ENCODE data around the gene ABCA5. TPM values are rescaled to one million over a fixed set of nuclear protein-coding genes. Genes with fewer than 3 reads are reported as not detected.

Gene ABCA5
- total RNA-seq, 6 donors from 2014 or later: 10.5 to 62.4 (median 23.1) TPM

- TF ChIP-seq POLR2A (IDR thresholded peaks at IDR 0.05) (no peak), CTCF (IDR thresholded peaks at IDR 0.05) (no peak), POLR2AphosphoS5 (IDR thresholded peaks at IDR 0.05) (no peak), EP300 (IDR thresholded peaks at IDR 0.05) (no peak)
- Histone ChIP-seq H3K9me3 (no peaks in the 10 kb centered on the region), H3K27ac (no peak overlapping the region), H3K36me3 (no peaks in the 10 kb centered on the region), H3K4me1 (peaks cover 0 to 8% (median 5%) of the 10 kb centered on the region in 4 donors), H3K27me3 (no peaks in the 10 kb centered on the region), H3K4me3 (no peak overlapping the region)
- WGBS, 2 donors: 93 to 97% methylated on average over 4 of the region's 4 CpGs
- DNase-seq (no peak), ATAC-seq (ENCODE audit: low FRiP score in 2 of 2) (no peak)
Observed at GRCh38 chr17:69320908-69321238, 6.1 kb downstream of the ABCA5 start.

- Histone ChIP-seq H3K36me3 (no peaks in the 10 kb centered on the region), H3K27me3 (no peaks in the 10 kb centered on the region), H3K27ac (no peak overlapping the region), H3K4me3 (no peak overlapping the region), H3K4me1 (peaks cover 0 to 3% (median under 1%) of the 10 kb centered on the region in 4 donors), H3K9me3 (no peaks in the 10 kb centered on the region)
- TF ChIP-seq EP300 (IDR thresholded peaks at IDR 0.05) (no peak), POLR2AphosphoS5 (IDR thresholded peaks at IDR 0.05) (no peak), POLR2A (IDR thresholded peaks at IDR 0.05) (no peak)
- ATAC-seq (ENCODE audit: low FRiP score in 2 of 2): no peak
- DNase-seq: no peak
- 61 to 64% methylated on average over 5 of the region's 5 CpGs for WGBS, 2 donors
Observed at GRCh38 chr17:69320210-69320907, 6.6 kb downstream of the ABCA5 start.

GRCh38 chr17:69317625-69318024 is 9.3 kb downstream of the ABCA5 start:
- no peak for DNase-seq
- no peaks in the 10 kb centered on the region for H3K27me3 ChIP-seq
- TF ChIP-seq CTCF (IDR thresholded peaks at IDR 0.05) (no peak), POLR2AphosphoS5 (IDR thresholded peaks at IDR 0.05) (no peak), POLR2A (IDR thresholded peaks at IDR 0.05) (no peak), EP300 (IDR thresholded peaks at IDR 0.05) (no peak)
- 81 to 85% methylated on average over 1 of the region's 1 CpG for WGBS, 2 donors
- ATAC-seq (ENCODE audit: low FRiP score in 2 of 2): no peak
- no peaks in the 10 kb centered on the region for H3K36me3 ChIP-seq
- H3K27ac ChIP-seq: no peak overlapping the region
- H3K9me3 ChIP-seq: no peaks in the 10 kb centered on the region
- no peaks in the 10 kb centered on the region for H3K4me1 ChIP-seq
- H3K4me3 ChIP-seq: no peak overlapping the region

- no peak for DNase-seq
- Histone ChIP-seq H3K27me3 (no peaks in the 10 kb centered on the region), H3K27ac (no peak overlapping the region), H3K9me3 (no peaks in the 10 kb centered on the region), H3K4me3 (no peak overlapping the region), H3K4me1 (no peaks in the 10 kb centered on the region), H3K36me3 (peaks cover 0 to 6% (median 2%) of the 10 kb centered on the region in 4 donors)
- 66 to 73% methylated on average over 6 of the region's 6 CpGs for WGBS, 2 donors
- ATAC-seq (ENCODE audit: low FRiP score in 2 of 2): no peak
- no peak for TF ChIP-seq POLR2A (IDR thresholded peaks at IDR 0.05)
- no peak for TF ChIP-seq CTCF (IDR thresholded peaks at IDR 0.05)
- TF ChIP-seq EP300 (IDR thresholded peaks at IDR 0.05): no peak
- no peak for TF ChIP-seq POLR2AphosphoS5 (IDR thresholded peaks at IDR 0.05)
Observed at GRCh38 chr17:69314246-69315065, 12.5 kb downstream of the ABCA5 start.

- ATAC-seq (ENCODE audit: low FRiP score in 2 of 2) (no peak), DNase-seq (no peak)
- Histone ChIP-seq H3K27me3 (no peaks in the 10 kb centered on the region), H3K4me1 (no peaks in the 10 kb centered on the region), H3K27ac (no peak overlapping the region), H3K9me3 (no peaks in the 10 kb centered on the region), H3K4me3 (no peak overlapping the region), H3K36me3 (peaks cover 0 to 6% (median 3%) of the 10 kb centered on the region in 4 donors)
- 98% methylated on average over 2 of the region's 2 CpGs for WGBS, 2 donors
- no peak for TF ChIP-seq POLR2A (IDR thresholded peaks at IDR 0.05)
- TF ChIP-seq EP300 (IDR thresholded peaks at IDR 0.05): no peak
- TF ChIP-seq CTCF (IDR thresholded peaks at IDR 0.05): no peak
- no peak for TF ChIP-seq POLR2AphosphoS5 (IDR thresholded peaks at IDR 0.05)
Observed at GRCh38 chr17:69305177-69305576, 21.8 kb downstream of the ABCA5 start.

Measured in upper lobe of left lung (tissue), 6 donors.